Neural progenitor cell (in vitro differentiated cells): ENCODE results near the gene KRTAP10-5.
"Not testable (repeated sequence)": the region's sequence is repeated elsewhere in the genome, so short reads cannot be mapped to it uniquely, and the experiment has no call there.

Experiments
- EZH2 ChIP-seq: fragments of 200-600 bp; sonication (generic); IDR thresholded peaks from 2 replicates; pipeline ENCODE4 v1.6.1; 2017; ENCODE audit warnings: antibody characterized with exemption, mild to moderate bottlenecking, moderate library complexity
- EZH2phosphoT487 ChIP-seq: fragments of 200-600 bp; sonication (generic); IDR thresholded peaks from 2 replicates; pipeline ENCODE4 v1.6.1; 2017; ENCODE audit warnings: antibody characterized with exemption
- TF ChIP-seq, protein P1 (sequence below): fragments of 200-600 bp; sonication (generic); IDR thresholded peaks from 2 replicates; pipeline ENCODE4 v1.5.1; 2017; ENCODE audit warnings: antibody characterized with exemption, mild to moderate bottlenecking

DNA sequence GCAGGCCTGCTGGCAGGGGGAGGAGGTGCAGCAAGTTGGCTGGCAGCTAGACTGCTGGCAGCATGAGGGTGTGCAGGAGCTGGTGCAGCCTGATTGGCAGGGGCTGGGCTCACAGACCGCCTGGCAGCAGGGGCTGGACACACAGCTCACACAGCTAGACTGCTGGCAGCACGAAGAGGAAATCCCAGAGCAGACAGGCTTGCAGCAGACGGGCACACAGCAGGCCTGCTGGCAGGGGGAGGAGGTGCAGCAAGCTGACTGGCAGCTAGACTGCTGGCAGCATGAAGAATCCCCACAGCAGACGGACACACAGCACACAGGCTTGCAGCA is 11.4 kb upstream of the KRTAP10-5 start:
- TF ChIP-seq, protein P1, sequence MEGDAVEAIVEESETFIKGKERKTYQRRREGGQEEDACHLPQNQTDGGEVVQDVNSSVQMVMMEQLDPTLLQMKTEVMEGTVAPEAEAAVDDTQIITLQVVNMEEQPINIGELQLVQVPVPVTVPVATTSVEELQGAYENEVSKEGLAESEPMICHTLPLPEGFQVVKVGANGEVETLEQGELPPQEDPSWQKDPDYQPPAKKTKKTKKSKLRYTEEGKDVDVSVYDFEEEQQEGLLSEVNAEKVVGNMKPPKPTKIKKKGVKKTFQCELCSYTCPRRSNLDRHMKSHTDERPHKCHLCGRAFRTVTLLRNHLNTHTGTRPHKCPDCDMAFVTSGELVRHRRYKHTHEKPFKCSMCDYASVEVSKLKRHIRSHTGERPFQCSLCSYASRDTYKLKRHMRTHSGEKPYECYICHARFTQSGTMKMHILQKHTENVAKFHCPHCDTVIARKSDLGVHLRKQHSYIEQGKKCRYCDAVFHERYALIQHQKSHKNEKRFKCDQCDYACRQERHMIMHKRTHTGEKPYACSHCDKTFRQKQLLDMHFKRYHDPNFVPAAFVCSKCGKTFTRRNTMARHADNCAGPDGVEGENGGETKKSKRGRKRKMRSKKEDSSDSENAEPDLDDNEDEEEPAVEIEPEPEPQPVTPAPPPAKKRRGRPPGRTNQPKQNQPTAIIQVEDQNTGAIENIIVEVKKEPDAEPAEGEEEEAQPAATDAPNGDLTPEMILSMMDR, result not testable (repeated sequence)
- not testable (repeated sequence) for TF ChIP-seq EZH2phosphoT487, EZH2
